ENCODE data around the gene DPP6.
"Not testable (repeated sequence)": the region's sequence is repeated elsewhere in the genome, so short reads cannot be mapped to it uniquely, and the experiment has no call there.

DPP6 gene

GRCh38 chr7:154113732-154114351 lies 61.6 kb downstream of the DPP6 start:
- H3K36me3 ChIP-seq (ENCODE audit: insufficient read depth, low read length); H3K27ac ChIP-seq; H3K9ac ChIP-seq (ENCODE audit: insufficient read length); H3K9me3 ChIP-seq (ENCODE audit: low read depth, low read length); H3K4me3 ChIP-seq; DNase-seq (ENCODE audit: low read depth, low spot score): not testable (repeated sequence)

- not testable (repeated sequence) for H3K9ac ChIP-seq (ENCODE audit: insufficient read length); H3K27ac ChIP-seq; H3K36me3 ChIP-seq (ENCODE audit: insufficient read depth, low read length); DNase-seq (ENCODE audit: low read depth, low spot score); H3K4me3 ChIP-seq; H3K9me3 ChIP-seq (ENCODE audit: low read depth, low read length)
Measured at GRCh38 chr7:154117411-154118390, 65.5 kb downstream of the DPP6 start.

- DNase-seq (ENCODE audit: low read depth, low spot score); H3K9me3 ChIP-seq (ENCODE audit: low read depth, low read length): not testable (repeated sequence)
Measured at GRCh38 chr7:154120825-154121224, 68.6 kb downstream of the DPP6 start.

GRCh38 chr7:154122720-154123119 lies 70.5 kb downstream of the DPP6 start:
- DNase-seq (ENCODE audit: low read depth, low spot score); H3K4me3 ChIP-seq; H3K9me3 ChIP-seq (ENCODE audit: low read depth, low read length); H3K36me3 ChIP-seq (ENCODE audit: insufficient read depth, low read length); H3K9ac ChIP-seq (ENCODE audit: insufficient read length); H3K27ac ChIP-seq: not testable (repeated sequence)

More at GRCh38 chr7:154120825-154121224, 68.6 kb downstream of the DPP6 start:
- H3K27ac ChIP-seq; H3K9ac ChIP-seq (ENCODE audit: insufficient read length); H3K4me3 ChIP-seq; H3K36me3 ChIP-seq (ENCODE audit: insufficient read depth, low read length): not testable (repeated sequence)

- H3K9me3 ChIP-seq (ENCODE audit: low read depth, low read length); DNase-seq (ENCODE audit: low read depth, low spot score); H3K27ac ChIP-seq; H3K4me3 ChIP-seq; H3K36me3 ChIP-seq (ENCODE audit: insufficient read depth, low read length); H3K9ac ChIP-seq (ENCODE audit: insufficient read length): not testable (repeated sequence)
Measured at GRCh38 chr7:154123397-154123796, 71.2 kb downstream of the DPP6 start.

- DNase-seq (ENCODE audit: low read depth, low spot score); H3K4me3 ChIP-seq; H3K27ac ChIP-seq; H3K36me3 ChIP-seq (ENCODE audit: insufficient read depth, low read length); H3K9me3 ChIP-seq (ENCODE audit: low read depth, low read length); H3K9ac ChIP-seq (ENCODE audit: insufficient read length): not testable (repeated sequence)
Measured at GRCh38 chr7:154129142-154129541, 76.9 kb downstream of the DPP6 start.

- H3K9ac ChIP-seq (ENCODE audit: insufficient read length); H3K36me3 ChIP-seq (ENCODE audit: insufficient read depth, low read length); DNase-seq (ENCODE audit: low read depth, low spot score); H3K4me3 ChIP-seq; H3K9me3 ChIP-seq (ENCODE audit: low read depth, low read length); H3K27ac ChIP-seq: not testable (repeated sequence)
Measured at GRCh38 chr7:154132617-154133016, 80.4 kb downstream of the DPP6 start.

GRCh38 chr7:154133703-154134277 lies 81.6 kb downstream of the DPP6 start:
- not testable (repeated sequence) for H3K9ac ChIP-seq (ENCODE audit: insufficient read length); H3K27ac ChIP-seq; DNase-seq (ENCODE audit: low read depth, low spot score); H3K9me3 ChIP-seq (ENCODE audit: low read depth, low read length); H3K4me3 ChIP-seq; H3K36me3 ChIP-seq (ENCODE audit: insufficient read depth, low read length)

- not testable (repeated sequence) for H3K36me3 ChIP-seq (ENCODE audit: insufficient read depth, low read length); H3K27ac ChIP-seq; H3K9ac ChIP-seq (ENCODE audit: insufficient read length); H3K9me3 ChIP-seq (ENCODE audit: low read depth, low read length); H3K4me3 ChIP-seq; DNase-seq (ENCODE audit: low read depth, low spot score)
Measured at GRCh38 chr7:154134698-154135097, 82.5 kb downstream of the DPP6 start.

- not testable (repeated sequence) for H3K9me3 ChIP-seq (ENCODE audit: low read depth, low read length); DNase-seq (ENCODE audit: low read depth, low spot score); H3K9ac ChIP-seq (ENCODE audit: insufficient read length); H3K36me3 ChIP-seq (ENCODE audit: insufficient read depth, low read length); H3K4me3 ChIP-seq; H3K27ac ChIP-seq
Measured at GRCh38 chr7:154135646-154136045, 83.4 kb downstream of the DPP6 start.

- not testable (repeated sequence) for H3K9ac ChIP-seq (ENCODE audit: insufficient read length); H3K27ac ChIP-seq; H3K4me3 ChIP-seq; DNase-seq (ENCODE audit: low read depth, low spot score); H3K36me3 ChIP-seq (ENCODE audit: insufficient read depth, low read length); H3K9me3 ChIP-seq (ENCODE audit: low read depth, low read length)
Measured at GRCh38 chr7:154145922-154146706, 93.9 kb downstream of the DPP6 start.

- H3K27ac ChIP-seq; H3K4me3 ChIP-seq; H3K36me3 ChIP-seq (ENCODE audit: insufficient read depth, low read length); H3K9me3 ChIP-seq (ENCODE audit: low read depth, low read length); DNase-seq (ENCODE audit: low read depth, low spot score); H3K9ac ChIP-seq (ENCODE audit: insufficient read length): not testable (repeated sequence)
Measured at GRCh38 chr7:154146707-154147038, 94.5 kb downstream of the DPP6 start.

GRCh38 chr7:154148791-154149516 lies 96.8 kb downstream of the DPP6 start:
- DNase-seq (ENCODE audit: low read depth, low spot score); H3K9me3 ChIP-seq (ENCODE audit: low read depth, low read length): not testable (repeated sequence)

More at GRCh38 chr7:154148791-154149516, 96.8 kb downstream of the DPP6 start:
- not testable (repeated sequence) for H3K9ac ChIP-seq (ENCODE audit: insufficient read length); H3K36me3 ChIP-seq (ENCODE audit: insufficient read depth, low read length); H3K4me3 ChIP-seq; H3K27ac ChIP-seq
